CD8-positive, alpha-beta memory T cell (primary cell): ENCODE results near the gene SH3BGRL2. TPM values are rescaled to one million over a fixed set of nuclear protein-coding genes. Genes with fewer than 3 reads are reported as not detected.

Experiments
- CTCF ChIA-PET: fragments of 350-600 bp; sonication (Branson Sonifier 250); formaldehyde crosslinking; loops from one replicate; lab custom pipeline; 2021; ENCODE audit warnings: antibody characterized with exemption; lab: Charles Lee
- POLR2A ChIA-PET: fragments of 350-600 bp; sonication (Branson Sonifier 250); formaldehyde crosslinking; loops from one replicate; lab custom pipeline; 2021; ENCODE audit warnings: antibody characterized with exemption; lab: Charles Lee
- DNase-seq, 5 donors: peaks; one replicate each; pipeline versions ENCODE4 v3.0.0 to v3.0.0-alpha.2; 2020 to 2022; ENCODE audit warnings: mixed read lengths in 1 of 5
- H3K27ac ChIP-seq: one replicate; pipeline ENCODE4 v1.7.0; 2013; ENCODE audit warnings: low read depth, mild to moderate bottlenecking, low read length, moderate library complexity
- H3K27me3 ChIP-seq: 2 replicates; pipeline ENCODE4 v1.7.0; 2013; ENCODE audit warnings: low read length, mild to moderate bottlenecking; ENCODE audit not compliant: insufficient read depth, poor library complexity, severe bottlenecking
- H3K36me3 ChIP-seq: 2 replicates; pipeline ENCODE4 v1.7.0; 2013; ENCODE audit warnings: mild to moderate bottlenecking, low read length, moderate library complexity; ENCODE audit not compliant: insufficient read depth
- H3K4me1 ChIP-seq: 2 replicates; pipeline ENCODE4 v1.7.0; 2013; ENCODE audit warnings: mild to moderate bottlenecking, low read length, moderate library complexity; ENCODE audit not compliant: insufficient read depth
- H3K4me3 ChIP-seq: 2 replicates; pipeline ENCODE4 v1.7.0; 2013; ENCODE audit warnings: mild to moderate bottlenecking, low read length
- H3K9me3 ChIP-seq: 2 replicates; pipeline ENCODE4 v1.7.0; 2013; ENCODE audit warnings: mild to moderate bottlenecking, low read length
- H3K27ac Mint-ChIP-seq, 8 donors: one replicate each; pipeline ENCODE4 v1.8.0; 2020 to 2021; ENCODE audit warnings: mixed read lengths in 8 of 8, mild to moderate bottlenecking in 6 of 8, inconsistent platforms in 3 of 8, moderate library complexity in 3 of 8
- H3K27me3 Mint-ChIP-seq, 2 donors: one replicate each; pipeline ENCODE4 v1.8.0; 2020 to 2021; ENCODE audit warnings: mixed read lengths in 2 of 2, mild to moderate bottlenecking in 1 of 2, moderate library complexity in 1 of 2
- H3K36me3 Mint-ChIP-seq, 3 donors: one replicate each; pipeline ENCODE4 v1.8.0; 2020 to 2021; ENCODE audit warnings: mixed read lengths in 3 of 3, inconsistent platforms in 1 of 3, mild to moderate bottlenecking in 1 of 3
- H3K4me1 Mint-ChIP-seq, 3 donors: one replicate each; pipeline ENCODE4 v1.8.0; 2020 to 2021; ENCODE audit warnings: mixed read lengths in 3 of 3, inconsistent platforms in 1 of 3, mild to moderate bottlenecking in 1 of 3
- H3K4me3 Mint-ChIP-seq, 7 donors: one replicate each; pipeline ENCODE4 v1.8.0; 2020 to 2021; ENCODE audit warnings: mixed read lengths in 7 of 7, mild to moderate bottlenecking in 6 of 7, moderate library complexity in 4 of 7, inconsistent platforms in 2 of 7
- H3K9me3 Mint-ChIP-seq, 5 donors: one replicate each; pipeline ENCODE4 v1.8.0; 2020 to 2022; ENCODE audit warnings: mixed read lengths in 5 of 5, mild to moderate bottlenecking in 3 of 5, moderate library complexity in 2 of 5, inconsistent platforms in 1 of 5
- polyA plus RNA-seq: library from polyadenylated mRNA; unstranded; fragments of 300-500 nt; fragmentation: Illumina TruSeq; gene quantifications from one replicate; pipeline ENCODE4 v1.2.3, GENCODE V29; 2021
- total RNA-seq, 2 experiments: library from RNA; stranded (reverse); gene quantifications; one replicate each; pipeline ENCODE4 v1.2.3, GENCODE V29; 2021

Gene SH3BGRL2
- total and polyA plus RNA-seq, 3 experiments from 2014 or later, result 0.64 to 0.95 (median 0.81) TPM

GRCh38 chr6:79694623-79695343 lies 63.7 kb downstream of the SH3BGRL2 start:
- Mint-ChIP-seq H3K36me3 (no peaks in the 10 kb centered on the region), H3K27ac (peak overlapping the region in 1 of 8 donors; percentile 2), H3K27me3 (peaks cover 0 to 4% of the 10 kb centered on the region in 2 donors), H3K4me3 (no peak overlapping the region), H3K9me3 (no peaks in the 10 kb centered on the region), H3K4me1 (no peaks in the 10 kb centered on the region)
- CTCF ChIA-PET, result no interaction called here
- Histone ChIP-seq H3K4me1 (no peaks in the 10 kb centered on the region), H3K27me3 (no peaks in the 10 kb centered on the region), H3K36me3 (no peaks in the 10 kb centered on the region), H3K27ac (no peak overlapping the region), H3K9me3 (no peaks in the 10 kb centered on the region), H3K4me3 (no peak overlapping the region)
- POLR2A ChIA-PET, result no interaction called here
- DNase-seq, result no peak

- H3K4me3 ChIP-seq, result no peak overlapping the region
- no peak for DNase-seq
- H3K4me1 ChIP-seq, result no peaks in the 10 kb centered on the region
- ChIA-PET POLR2A (no interaction called here), CTCF (no interaction called here)
- H3K9me3 Mint-ChIP-seq, result no peaks in the 10 kb centered on the region
- peaks cover 2 to 4% (median 2%) of the 10 kb centered on the region in 3 donors for H3K4me1 Mint-ChIP-seq
- H3K36me3 Mint-ChIP-seq, result no peaks in the 10 kb centered on the region
- no peaks in the 10 kb centered on the region for H3K36me3 ChIP-seq
- no peaks in the 10 kb centered on the region for H3K9me3 ChIP-seq
- peaks cover 0 to 4% of the 10 kb centered on the region in 2 donors for H3K27me3 Mint-ChIP-seq
- no peak overlapping the region for H3K27ac Mint-ChIP-seq
- H3K27ac ChIP-seq, result no peak overlapping the region
- H3K27me3 ChIP-seq, result no peaks in the 10 kb centered on the region
- H3K4me3 Mint-ChIP-seq, result no peak overlapping the region
Measured at GRCh38 chr6:79697430-79697829, 66.3 kb downstream of the SH3BGRL2 start.

- Mint-ChIP-seq H3K4me3 (no peak overlapping the region), H3K36me3 (no peaks in the 10 kb centered on the region), H3K27ac (no peak overlapping the region), H3K4me1 (peaks cover 13 to 17% (median 14%) of the 10 kb centered on the region in 3 donors), H3K27me3 (peaks cover 0 to 1% of the 10 kb centered on the region in 2 donors), H3K9me3 (no peaks in the 10 kb centered on the region)
- POLR2A ChIA-PET, result no interaction called here
- H3K9me3 ChIP-seq, result no peaks in the 10 kb centered on the region
- DNase-seq, result peak in 1 of 5 donors; percentile 21
- no peaks in the 10 kb centered on the region for H3K4me1 ChIP-seq
- H3K36me3 ChIP-seq, result no peaks in the 10 kb centered on the region
- no peak overlapping the region for H3K27ac ChIP-seq
- CTCF ChIA-PET, result no interaction called here
- H3K4me3 ChIP-seq, result no peak overlapping the region
- no peaks in the 10 kb centered on the region for H3K27me3 ChIP-seq
Measured at GRCh38 chr6:79699606-79700005, 68.5 kb downstream of the SH3BGRL2 start.

GRCh38 chr6:79702691-79703090 lies 71.6 kb downstream of the SH3BGRL2 start:
- H3K4me3 Mint-ChIP-seq, result peak overlapping the region in 6 of 7 donors; percentile 18 to 67 (median 38)
- no peaks in the 10 kb centered on the region for H3K9me3 ChIP-seq
- CTCF ChIA-PET, result interaction anchor here (1.2 kb wide), 1 partner anchor 30 kb away, joined by 3 read pairs; no protein-coding TSS in a partner anchor

GRCh38 chr6:79704200-79704599 lies 73.1 kb downstream of the SH3BGRL2 start:
- no peak overlapping the region for H3K4me3 ChIP-seq
- no peaks in the 10 kb centered on the region for H3K9me3 Mint-ChIP-seq
- no peak overlapping the region for H3K4me3 Mint-ChIP-seq
- ChIA-PET CTCF (no interaction called here), POLR2A (no interaction called here)
- H3K27ac Mint-ChIP-seq, result no peak overlapping the region
- no peaks in the 10 kb centered on the region for H3K4me1 ChIP-seq
- H3K36me3 Mint-ChIP-seq, result no peaks in the 10 kb centered on the region
- H3K27ac ChIP-seq, result no peak overlapping the region
- no peaks in the 10 kb centered on the region for H3K9me3 ChIP-seq
- H3K36me3 ChIP-seq, result no peaks in the 10 kb centered on the region
- peaks cover 13 to 17% (median 14%) of the 10 kb centered on the region in 3 donors for H3K4me1 Mint-ChIP-seq
- no peaks in the 10 kb centered on the region for H3K27me3 Mint-ChIP-seq
- no peak for DNase-seq
- H3K27me3 ChIP-seq, result no peaks in the 10 kb centered on the region

More at GRCh38 chr6:79702691-79703090, 71.6 kb downstream of the SH3BGRL2 start:
- H3K27me3 Mint-ChIP-seq, result peaks cover 0 to 1% of the 10 kb centered on the region in 2 donors
- H3K27me3 ChIP-seq, result no peaks in the 10 kb centered on the region
- H3K27ac ChIP-seq, result no peak overlapping the region
- H3K4me1 ChIP-seq, result no peaks in the 10 kb centered on the region
- H3K36me3 ChIP-seq, result no peaks in the 10 kb centered on the region
- no peaks in the 10 kb centered on the region for H3K36me3 Mint-ChIP-seq
- no peaks in the 10 kb centered on the region for H3K9me3 Mint-ChIP-seq
- H3K4me1 Mint-ChIP-seq, result peaks cover 13 to 17% (median 14%) of the 10 kb centered on the region in 3 donors
- DNase-seq, result peak in 3 of 5 donors; percentile 44 to 67 (median 53)
- POLR2A ChIA-PET, result no interaction called here
- peak overlapping the region in 7 of 8 donors; percentile 13 to 91 (median 61) for H3K27ac Mint-ChIP-seq
- no peak overlapping the region for H3K4me3 ChIP-seq

- Histone ChIP-seq H3K4me3 (no peak overlapping the region), H3K27me3 (no peaks in the 10 kb centered on the region), H3K36me3 (no peaks in the 10 kb centered on the region), H3K4me1 (no peaks in the 10 kb centered on the region), H3K27ac (no peak overlapping the region), H3K9me3 (no peaks in the 10 kb centered on the region)
- no peaks in the 10 kb centered on the region for H3K27me3 Mint-ChIP-seq
- DNase-seq, result no peak
- ChIA-PET POLR2A (no interaction called here), CTCF (no interaction called here)
- H3K36me3 Mint-ChIP-seq, result no peaks in the 10 kb centered on the region
- H3K4me3 Mint-ChIP-seq, result no peak overlapping the region
- no peaks in the 10 kb centered on the region for H3K9me3 Mint-ChIP-seq
- H3K27ac Mint-ChIP-seq, result no peak overlapping the region
- H3K4me1 Mint-ChIP-seq, result peaks cover 13 to 17% (median 14%) of the 10 kb centered on the region in 3 donors
Measured at GRCh38 chr6:79705456-79705995, 74.4 kb downstream of the SH3BGRL2 start.

- H3K36me3 ChIP-seq, result no peaks in the 10 kb centered on the region
- CTCF ChIA-PET, result no interaction called here
- H3K4me3 Mint-ChIP-seq, result no peak overlapping the region
- no peaks in the 10 kb centered on the region for H3K9me3 Mint-ChIP-seq
- no peak overlapping the region for H3K27ac ChIP-seq
- H3K27me3 ChIP-seq, result no peaks in the 10 kb centered on the region
- POLR2A ChIA-PET, result no interaction called here
- DNase-seq, result no peak
- H3K4me1 Mint-ChIP-seq, result peaks cover 13 to 17% (median 14%) of the 10 kb centered on the region in 3 donors
- H3K27ac Mint-ChIP-seq, result no peak overlapping the region
- no peaks in the 10 kb centered on the region for H3K4me1 ChIP-seq
- no peak overlapping the region for H3K4me3 ChIP-seq
- no peaks in the 10 kb centered on the region for H3K36me3 Mint-ChIP-seq
- H3K27me3 Mint-ChIP-seq, result no peaks in the 10 kb centered on the region
- H3K9me3 ChIP-seq, result no peaks in the 10 kb centered on the region
Measured at GRCh38 chr6:79706527-79706926, 75.4 kb downstream of the SH3BGRL2 start.

GRCh38 chr6:79707621-79708020 lies 76.5 kb downstream of the SH3BGRL2 start:
- no peak overlapping the region for H3K4me3 ChIP-seq
- H3K27ac ChIP-seq, result no peak overlapping the region
- no peaks in the 10 kb centered on the region for H3K9me3 ChIP-seq
- H3K27me3 ChIP-seq, result no peaks in the 10 kb centered on the region
- no peaks in the 10 kb centered on the region for H3K36me3 ChIP-seq
- Mint-ChIP-seq H3K36me3 (no peaks in the 10 kb centered on the region), H3K27ac (no peak overlapping the region), H3K27me3 (peaks cover 0 to under 1% of the 10 kb centered on the region in 2 donors), H3K9me3 (no peaks in the 10 kb centered on the region), H3K4me3 (no peak overlapping the region), H3K4me1 (peaks cover 9 to 11% (median 10%) of the 10 kb centered on the region in 3 donors)
- POLR2A ChIA-PET, result interaction anchor here (0.6 kb wide), 1 partner anchor 36 kb away, joined by 5 read pairs; no protein-coding TSS in a partner anchor
- no peak for DNase-seq
- H3K4me1 ChIP-seq, result no peaks in the 10 kb centered on the region
- CTCF ChIA-PET, result no interaction called here
